SH-SY5Y (cell line): ENCODE data around the gene MDFI.

Source experiments
- GATA2 ChIP-seq: IDR thresholded peaks from 2 replicates; pipeline ENCODE4 v1.6.1; 2011; ENCODE audit warnings: mild to moderate bottlenecking, low read depth, low read length
- GATA3 ChIP-seq: IDR thresholded peaks from 2 replicates; pipeline ENCODE4 v1.6.1; 2011; ENCODE audit warnings: low read depth, mild to moderate bottlenecking, low read length, moderate library complexity

DNA sequence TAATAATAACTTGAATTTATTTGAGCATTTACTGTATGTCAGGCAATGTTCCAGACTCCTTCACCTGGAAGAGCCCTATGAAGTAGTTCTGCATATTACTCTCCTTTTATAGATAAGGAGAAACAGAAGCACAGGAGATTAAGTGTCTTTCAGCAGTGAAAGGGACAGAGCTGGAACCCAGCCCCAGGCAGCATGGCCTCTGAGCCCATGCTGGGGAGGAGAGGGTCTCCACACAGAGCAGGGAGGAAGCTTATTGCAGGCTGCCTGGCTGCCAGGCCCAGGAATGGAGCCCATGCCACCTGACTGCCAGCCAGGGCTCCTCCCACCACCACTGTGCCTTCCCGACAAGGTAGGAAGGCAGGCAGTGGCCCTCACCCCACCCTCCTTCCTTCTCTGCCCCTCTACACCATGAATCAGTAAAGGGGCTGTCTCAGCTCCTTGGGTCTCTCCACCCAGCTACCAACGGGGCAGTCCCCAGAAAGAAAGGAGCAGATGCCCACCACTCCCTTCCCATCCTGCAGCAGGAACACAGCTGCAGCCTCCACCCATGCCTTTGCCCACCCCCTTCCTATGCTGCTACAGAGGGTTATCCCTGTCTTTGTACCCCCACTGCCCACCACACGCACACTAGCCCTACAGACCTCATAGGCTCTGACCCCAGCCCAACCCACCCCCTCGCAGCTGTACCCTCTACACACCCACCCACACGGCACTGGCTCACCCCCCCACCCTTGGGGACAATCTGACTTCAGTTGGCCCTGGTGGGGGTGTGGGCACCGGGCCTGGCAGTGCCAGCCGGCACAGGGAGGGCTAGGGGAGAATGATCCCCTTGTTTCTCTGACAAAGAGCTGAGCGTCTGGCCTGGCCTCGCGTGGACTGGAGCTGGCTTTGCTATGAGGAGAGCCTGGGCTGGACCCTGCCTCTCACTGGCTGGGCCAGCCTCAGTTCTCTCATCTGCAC lies 55.3 kb downstream of the MDFI start:
- no peak for TF ChIP-seq GATA2
- no peak for TF ChIP-seq GATA3
